Esophagus muscularis mucosa (tissue), 3 donors: ENCODE data around the gene ZNF207.

Experiments used
- POLR2A ChIP-seq: fragments of 450-650 bp; IDR thresholded peaks from one replicate; pipeline ENCODE4 v1.6.1; 2017; ENCODE audit warnings: antibody characterized with exemption, moderate library complexity, mild to moderate bottlenecking, low read depth
- TF ChIP-seq, protein P1 (sequence below), 3 experiments: fragments of 200-600 bp in 2 of 3; fragments of 450-650 bp in 1 of 3; sonication (generic) in 2 of 3; IDR thresholded peaks; one replicate each; pipeline ENCODE4 v1.5.1; 2017 to 2019; ENCODE audit warnings: antibody characterized with exemption in 3 of 3, mild to moderate bottlenecking in 2 of 3, moderate library complexity in 1 of 3

GRCh38 chr17:32318071-32318470, 31.9 kb upstream of the ZNF207 start:
- TF ChIP-seq POLR2A: no peak
- TF ChIP-seq, protein P1, sequence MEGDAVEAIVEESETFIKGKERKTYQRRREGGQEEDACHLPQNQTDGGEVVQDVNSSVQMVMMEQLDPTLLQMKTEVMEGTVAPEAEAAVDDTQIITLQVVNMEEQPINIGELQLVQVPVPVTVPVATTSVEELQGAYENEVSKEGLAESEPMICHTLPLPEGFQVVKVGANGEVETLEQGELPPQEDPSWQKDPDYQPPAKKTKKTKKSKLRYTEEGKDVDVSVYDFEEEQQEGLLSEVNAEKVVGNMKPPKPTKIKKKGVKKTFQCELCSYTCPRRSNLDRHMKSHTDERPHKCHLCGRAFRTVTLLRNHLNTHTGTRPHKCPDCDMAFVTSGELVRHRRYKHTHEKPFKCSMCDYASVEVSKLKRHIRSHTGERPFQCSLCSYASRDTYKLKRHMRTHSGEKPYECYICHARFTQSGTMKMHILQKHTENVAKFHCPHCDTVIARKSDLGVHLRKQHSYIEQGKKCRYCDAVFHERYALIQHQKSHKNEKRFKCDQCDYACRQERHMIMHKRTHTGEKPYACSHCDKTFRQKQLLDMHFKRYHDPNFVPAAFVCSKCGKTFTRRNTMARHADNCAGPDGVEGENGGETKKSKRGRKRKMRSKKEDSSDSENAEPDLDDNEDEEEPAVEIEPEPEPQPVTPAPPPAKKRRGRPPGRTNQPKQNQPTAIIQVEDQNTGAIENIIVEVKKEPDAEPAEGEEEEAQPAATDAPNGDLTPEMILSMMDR (IDR thresholded peaks at IDR 0.05): no peak
